IPS DF 6.9 (cell line): ENCODE results near the gene KIAA1671.

Experiments used
- DNase-seq: peaks from one replicate; pipeline ENCODE4 v3.0.0-alpha.2; 2013; ENCODE audit warnings: low read depth, low spot score
- H3K27ac ChIP-seq: one replicate; pipeline ENCODE4 v1.5.1; 2013; ENCODE audit warnings: low read length, control low read depth
- H3K27me3 ChIP-seq: 2 replicates; pipeline ENCODE4 v1.6.1; 2013; ENCODE audit warnings: mild to moderate bottlenecking, low read length; ENCODE audit not compliant: control insufficient read depth, insufficient read depth
- H3K36me3 ChIP-seq: 2 replicates; pipeline ENCODE4 v1.6.1; 2013; ENCODE audit warnings: low read length; ENCODE audit not compliant: control insufficient read depth, insufficient read depth
- H3K4me1 ChIP-seq: 2 replicates; pipeline ENCODE4 v1.6.1; 2013; ENCODE audit warnings: low read length; ENCODE audit not compliant: control insufficient read depth, insufficient read depth
- H3K4me3 ChIP-seq: 2 replicates; pipeline ENCODE4 v1.5.1; 2013; ENCODE audit warnings: mild to moderate bottlenecking, low read length
- H3K9me3 ChIP-seq: 2 replicates; pipeline ENCODE4 v1.6.1; 2013; ENCODE audit warnings: low read length, inconsistent platforms; ENCODE audit not compliant: control insufficient read depth, insufficient read depth
- WGBS: extraction: QIAGEN DNeasy Blood & Tissue Kit; methylation state at CpG from one replicate; pipeline ENCODE4 v1.1.7; 2013; ENCODE audit warnings: mixed read lengths, missing lambda C conversion rate; ENCODE audit not compliant: insufficient read length, insufficient coverage; 5-methylcytosine and 5-hydroxymethylcytosine counted together

Gene KIAA1671

GRCh38 chr22:25144522-25144921 is 192.0 kb downstream of the KIAA1671 start:
- Histone ChIP-seq H3K4me3 (no peak overlapping the region), H3K27me3 (no peaks in the 10 kb centered on the region), H3K9me3 (no peaks in the 10 kb centered on the region), H3K36me3 (no peaks in the 10 kb centered on the region), H3K4me1 (peaks cover 1% of the 10 kb centered on the region), H3K27ac (no peak overlapping the region)
- no peak for DNase-seq
- no CpG with 5 or more reads among the region's 2 CpGs for WGBS

- no CpG with 5 or more reads among the region's 1 CpG for WGBS
- Histone ChIP-seq H3K9me3 (no peaks in the 10 kb centered on the region), H3K4me3 (no peak overlapping the region), H3K36me3 (no peaks in the 10 kb centered on the region), H3K27ac (no peak overlapping the region), H3K27me3 (no peaks in the 10 kb centered on the region), H3K4me1 (peaks cover 1% of the 10 kb centered on the region)
- no peak for DNase-seq
Observed at GRCh38 chr22:25146307-25146706, 193.8 kb downstream of the KIAA1671 start.

DNA sequence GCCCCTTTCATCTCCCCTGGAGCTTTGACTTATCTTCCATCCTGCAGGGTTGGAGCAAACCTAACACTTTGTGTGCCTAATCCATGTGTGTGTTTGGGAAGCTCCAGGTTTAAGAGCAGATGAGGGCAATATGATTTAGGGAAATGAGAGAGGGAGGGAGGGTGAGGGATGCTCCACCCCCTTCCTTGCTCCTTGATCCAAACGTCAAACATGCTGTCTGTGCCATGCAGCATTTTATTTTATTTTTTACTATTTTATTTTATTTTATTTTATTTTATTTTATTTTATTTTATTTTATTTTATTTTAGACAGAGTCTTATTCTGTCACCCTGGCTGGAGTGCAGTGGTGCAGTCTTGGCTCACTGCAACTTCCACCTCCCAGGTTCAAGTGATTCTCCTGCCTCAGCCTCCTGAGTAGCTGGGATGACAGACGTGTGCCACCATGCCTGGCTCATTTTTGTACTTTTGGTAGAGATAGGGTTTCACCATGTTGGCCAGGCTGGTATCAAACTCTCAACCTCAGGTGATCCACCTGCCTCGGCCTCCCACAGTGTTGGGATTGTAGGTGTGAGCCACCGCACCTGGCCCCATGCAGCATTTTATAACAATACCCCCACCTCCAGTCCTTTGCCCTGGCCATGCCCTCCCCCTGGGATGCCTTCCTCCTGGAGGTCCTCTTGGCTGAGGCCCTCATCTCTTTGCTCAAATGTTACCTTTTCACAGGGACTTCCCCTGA is 194.6 kb downstream of the KIAA1671 start:
- Histone ChIP-seq H3K4me1 (peaks cover 1% of the 10 kb centered on the region), H3K36me3 (no peaks in the 10 kb centered on the region), H3K27me3 (no peaks in the 10 kb centered on the region), H3K4me3 (no peak overlapping the region), H3K27ac (no peak overlapping the region), H3K9me3 (no peaks in the 10 kb centered on the region)
- DNase-seq: no peak
- no CpG with 5 or more reads among the region's 4 CpGs for WGBS

- Histone ChIP-seq H3K27me3 (no peaks in the 10 kb centered on the region), H3K36me3 (no peaks in the 10 kb centered on the region), H3K27ac (no peak overlapping the region), H3K9me3 (no peaks in the 10 kb centered on the region), H3K4me1 (peaks cover 1% of the 10 kb centered on the region), H3K4me3 (no peak overlapping the region)
- no peak for DNase-seq
- no CpG with 5 or more reads among the region's 2 CpGs for WGBS
Observed at GRCh38 chr22:25147642-25147928, 195.1 kb downstream of the KIAA1671 start.

GRCh38 chr22:25148149-25148691 is 195.7 kb downstream of the KIAA1671 start:
- H3K4me3 ChIP-seq: no peak overlapping the region
- no CpG with 5 or more reads among the region's 4 CpGs for WGBS
- DNase-seq: no peak
- H3K9me3 ChIP-seq: no peaks in the 10 kb centered on the region
- no peak overlapping the region for H3K27ac ChIP-seq
- H3K27me3 ChIP-seq: no peaks in the 10 kb centered on the region
- no peaks in the 10 kb centered on the region for H3K36me3 ChIP-seq
- peaks cover 1% of the 10 kb centered on the region for H3K4me1 ChIP-seq

DNA sequence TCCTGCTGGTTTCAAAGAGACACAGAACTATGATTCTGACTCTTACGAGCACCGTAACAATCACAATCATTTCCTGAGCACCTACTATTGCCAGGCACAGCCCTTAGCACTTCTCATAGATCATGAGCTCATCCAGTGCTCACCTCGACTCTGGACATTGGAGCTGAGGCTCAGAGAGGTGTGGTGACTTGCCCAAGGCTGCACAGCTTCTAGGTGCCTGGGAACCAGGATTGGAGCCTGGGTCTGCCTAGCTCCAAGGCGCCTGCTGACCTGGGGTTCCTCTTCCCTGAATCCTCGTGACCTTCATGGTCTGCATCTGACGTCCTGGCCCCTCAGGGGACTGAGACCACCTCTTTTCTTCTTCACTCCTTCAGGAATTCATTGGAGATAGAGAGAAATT is 196.5 kb downstream of the KIAA1671 start:
- Histone ChIP-seq H3K9me3 (no peaks in the 10 kb centered on the region), H3K27me3 (no peaks in the 10 kb centered on the region), H3K4me3 (no peak overlapping the region), H3K27ac (no peak overlapping the region), H3K4me1 (peaks cover 1% of the 10 kb centered on the region), H3K36me3 (no peaks in the 10 kb centered on the region)
- DNase-seq: no peak
- WGBS: no CpG with 5 or more reads among the region's 6 CpGs

GRCh38 chr22:25153961-25154666 is 201.6 kb downstream of the KIAA1671 start:
- Histone ChIP-seq H3K27me3 (no peaks in the 10 kb centered on the region), H3K27ac (no peak overlapping the region), H3K4me1 (no peaks in the 10 kb centered on the region), H3K9me3 (no peaks in the 10 kb centered on the region), H3K4me3 (no peak overlapping the region), H3K36me3 (no peaks in the 10 kb centered on the region)
- WGBS: no CpG with 5 or more reads among the region's 8 CpGs
- no peak for DNase-seq

DNA sequence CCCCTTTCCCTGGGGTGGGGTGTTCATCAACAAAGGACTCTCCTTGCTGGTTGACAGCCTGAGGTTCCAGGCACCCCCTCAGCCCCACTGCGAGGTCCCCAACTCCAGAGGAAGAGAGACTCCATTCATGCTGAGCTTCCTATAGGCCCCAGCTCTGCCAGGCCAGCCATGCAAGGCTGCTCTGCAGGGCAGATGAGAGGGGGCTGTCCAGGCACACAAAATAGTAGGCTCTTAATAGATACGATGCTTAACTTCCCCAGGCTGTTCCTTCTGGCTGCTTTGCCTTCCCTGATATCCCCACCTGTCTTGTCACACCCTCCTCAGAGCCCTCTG is 202.1 kb downstream of the KIAA1671 start:
- WGBS: no CpG with 5 or more reads among the region's 2 CpGs
- no peaks in the 10 kb centered on the region for H3K36me3 ChIP-seq
- no peak for DNase-seq
- no peak overlapping the region for H3K4me3 ChIP-seq
- H3K27ac ChIP-seq: no peak overlapping the region
- H3K9me3 ChIP-seq: no peaks in the 10 kb centered on the region
- H3K4me1 ChIP-seq: no peaks in the 10 kb centered on the region
- H3K27me3 ChIP-seq: no peaks in the 10 kb centered on the region

GRCh38 chr22:25156736-25157135 is 204.2 kb downstream of the KIAA1671 start:
- Histone ChIP-seq H3K27ac (no peak overlapping the region), H3K4me1 (no peaks in the 10 kb centered on the region), H3K36me3 (no peaks in the 10 kb centered on the region), H3K9me3 (no peaks in the 10 kb centered on the region), H3K4me3 (no peak overlapping the region), H3K27me3 (no peaks in the 10 kb centered on the region)
- no CpG with 5 or more reads among the region's 4 CpGs for WGBS
- DNase-seq: no peak

- H3K27ac ChIP-seq: no peak overlapping the region
- H3K4me3 ChIP-seq: no peak overlapping the region
- H3K36me3 ChIP-seq: no peaks in the 10 kb centered on the region
- no peaks in the 10 kb centered on the region for H3K4me1 ChIP-seq
- WGBS: no CpG with 5 or more reads among the region's 10 CpGs
- no peak for DNase-seq
- no peaks in the 10 kb centered on the region for H3K9me3 ChIP-seq
- H3K27me3 ChIP-seq: no peaks in the 10 kb centered on the region
Observed at GRCh38 chr22:25159028-25159427, 206.5 kb downstream of the KIAA1671 start.
